Frontal cortex (tissue), 4 donors: ENCODE data around the gene SERF2. TPM values are rescaled to one million over a fixed set of nuclear protein-coding genes. Genes with fewer than 3 reads are reported as not detected.
A peak's percentile ranks its signal among the peaks of the same experiment; 100 is the strongest.
"Not testable (repeated sequence)": the region's sequence is repeated elsewhere in the genome, so short reads cannot be mapped to it uniquely, and the experiment has no call there.

Source experiments
- DNase-seq, 2 donors: peaks; one replicate each; pipeline ENCODE4 v3.0.0; 2012; ENCODE audit warnings: low spot score in 2 of 2
- FAIRE-seq: peaks from 2 replicates; lab custom pipeline; 2012; peaks lifted over from hg19 to GRCh38; lab: Jason Lieb, UNC
- total RNA-seq: library from RNA; depleted of rRNA; stranded (reverse); fragments of >200 nt; gene quantifications from one replicate; pipeline ENCODE4 v1.2.3, GENCODE V29; 2014
- donor health status: control.
- donor health status: control.
- donor health status: control.

SERF2 gene
- total RNA-seq = 53.0 TPM

GRCh38 chr15:43791993-43792760 is at the start of gene SERF2:
Gene SERF2, plus strand, starts transcription at chr15:43792320. Its CDS starts 57 bp downstream, at chr15:43792377.
- peak; percentile 93 to 99 for DNase-seq
- FAIRE-seq = peak; percentile 74

- not testable (repeated sequence) for FAIRE-seq
- peak; percentile 95 to 96 for DNase-seq
Measured at GRCh38 chr15:43746245-43746902, 45.7 kb upstream of the SERF2 start, which contains the start of gene PDIA3. Gene PDIA3, plus strand, starts transcription at chr15:43746438. Its CDS starts 102 bp downstream, at chr15:43746540.

- FAIRE-seq, DNase-seq: not testable (repeated sequence)
Measured at GRCh38 chr15:43746903-43747309, 45.2 kb upstream of the SERF2 start.

- no peak for FAIRE-seq
Measured at GRCh38 chr15:43748376-43748775, 43.7 kb upstream of the SERF2 start.

GRCh38 chr15:43749690-43750345 is 42.3 kb upstream of the SERF2 start:
- DNase-seq = no peak
- no peak for FAIRE-seq

More at GRCh38 chr15:43748376-43748775, 43.7 kb upstream of the SERF2 start:
- DNase-seq = no peak

GRCh38 chr15:43751885-43752284 is 40.2 kb upstream of the SERF2 start:
- DNase-seq (no peak), FAIRE-seq (no peak)

- no peak for FAIRE-seq
- no peak for DNase-seq
Measured at GRCh38 chr15:43762824-43763223, 29.3 kb upstream of the SERF2 start.

GRCh38 chr15:43763819-43764446 is 28.2 kb upstream of the SERF2 start:
- FAIRE-seq (no peak), DNase-seq (no peak)

- DNase-seq (peak in 1 of 2 donors; percentile 43), FAIRE-seq (no peak)
Measured at GRCh38 chr15:43769584-43770228, 22.4 kb upstream of the SERF2 start.

GRCh38 chr15:43771816-43772215 is 20.3 kb upstream of the SERF2 start:
- DNase-seq = no peak

GRCh38 chr15:43772624-43773023 is 19.5 kb upstream of the SERF2 start:
- no peak for FAIRE-seq
- DNase-seq = no peak

More at GRCh38 chr15:43771816-43772215, 20.3 kb upstream of the SERF2 start:
- FAIRE-seq = no peak

- no peak for DNase-seq
- no peak for FAIRE-seq
Measured at GRCh38 chr15:43774062-43774461, 18.1 kb upstream of the SERF2 start.

GRCh38 chr15:43775411-43775965 is 16.6 kb upstream of the SERF2 start:
- no peak for DNase-seq
- FAIRE-seq = no peak

- no peak for DNase-seq
- no peak for FAIRE-seq
Measured at GRCh38 chr15:43776101-43776717, 15.9 kb upstream of the SERF2 start.

- FAIRE-seq (no peak), DNase-seq (peak; percentile 41 to 61)
Measured at GRCh38 chr15:43776718-43777266, 15.3 kb upstream of the SERF2 start, which contains the start of gene ELL3. Gene ELL3, minus strand, starts transcription at chr15:43776966. Its CDS starts 65 bp downstream, at chr15:43776901.

- no peak for FAIRE-seq
- DNase-seq = peak in 1 of 2 donors; percentile 55
Measured at GRCh38 chr15:43777267-43777914, 14.7 kb upstream of the SERF2 start.

GRCh38 chr15:43779016-43779415 is 13.1 kb upstream of the SERF2 start:
- FAIRE-seq (no peak), DNase-seq (no peak)

GRCh38 chr15:43789409-43789808 is 2.7 kb upstream of the SERF2 start:
- no peak for FAIRE-seq
- DNase-seq = no peak
